Measurements from ENCODE around the gene HOXC10. TPM values are rescaled to one million over a fixed set of nuclear protein-coding genes. Genes with fewer than 3 reads are reported as not detected.

Gene HOXC10
- total RNA-seq, 1 donor: not detected

DNA sequence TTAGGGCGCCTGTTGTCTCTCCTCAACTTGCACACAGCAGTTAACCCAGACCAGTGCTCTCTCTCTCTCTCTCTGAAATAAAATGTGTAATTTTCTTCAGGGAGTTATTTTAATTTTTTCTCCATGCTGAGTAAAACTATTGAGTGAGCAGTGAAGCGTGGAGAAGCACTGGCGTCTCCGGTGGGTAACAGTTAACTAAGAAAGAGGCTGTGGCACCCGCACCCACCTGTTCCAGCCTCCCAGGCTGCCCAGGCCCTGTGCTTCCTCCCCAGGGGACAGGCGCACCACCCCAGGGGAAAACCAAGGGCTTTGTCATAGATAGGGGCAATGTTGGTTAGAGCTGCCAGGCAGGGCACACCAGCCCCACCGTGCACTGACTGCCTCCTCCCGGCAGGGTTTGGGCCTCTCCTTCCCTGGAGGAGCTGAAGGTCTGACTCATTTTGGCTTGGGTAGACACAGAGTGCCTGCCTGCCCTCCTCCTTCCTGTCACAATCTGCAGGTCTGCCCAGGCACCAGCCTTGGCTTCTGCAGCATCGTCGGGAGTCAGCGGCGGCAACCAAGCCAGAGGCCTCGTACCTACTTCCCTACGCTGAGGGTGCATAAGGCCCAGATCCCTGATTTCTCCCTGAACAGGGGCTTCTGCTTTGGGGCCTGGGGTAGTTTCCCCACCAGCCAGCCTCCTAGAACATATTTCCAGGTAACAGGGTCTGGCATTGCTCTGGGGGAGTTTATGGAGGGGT, 51.8 kb downstream of the HOXC10 start:
- H3K4me3 ChIP-seq (ENCODE audit: low read depth, low read length): no peak overlapping the region
- TF ChIP-seq, protein P1, sequence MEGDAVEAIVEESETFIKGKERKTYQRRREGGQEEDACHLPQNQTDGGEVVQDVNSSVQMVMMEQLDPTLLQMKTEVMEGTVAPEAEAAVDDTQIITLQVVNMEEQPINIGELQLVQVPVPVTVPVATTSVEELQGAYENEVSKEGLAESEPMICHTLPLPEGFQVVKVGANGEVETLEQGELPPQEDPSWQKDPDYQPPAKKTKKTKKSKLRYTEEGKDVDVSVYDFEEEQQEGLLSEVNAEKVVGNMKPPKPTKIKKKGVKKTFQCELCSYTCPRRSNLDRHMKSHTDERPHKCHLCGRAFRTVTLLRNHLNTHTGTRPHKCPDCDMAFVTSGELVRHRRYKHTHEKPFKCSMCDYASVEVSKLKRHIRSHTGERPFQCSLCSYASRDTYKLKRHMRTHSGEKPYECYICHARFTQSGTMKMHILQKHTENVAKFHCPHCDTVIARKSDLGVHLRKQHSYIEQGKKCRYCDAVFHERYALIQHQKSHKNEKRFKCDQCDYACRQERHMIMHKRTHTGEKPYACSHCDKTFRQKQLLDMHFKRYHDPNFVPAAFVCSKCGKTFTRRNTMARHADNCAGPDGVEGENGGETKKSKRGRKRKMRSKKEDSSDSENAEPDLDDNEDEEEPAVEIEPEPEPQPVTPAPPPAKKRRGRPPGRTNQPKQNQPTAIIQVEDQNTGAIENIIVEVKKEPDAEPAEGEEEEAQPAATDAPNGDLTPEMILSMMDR (IDR thresholded peaks at IDR 0.05; ENCODE audit: insufficient read depth, low read length): peak; percentile 20
- no peak for DNase-seq (ENCODE audit: low read depth)

DNA sequence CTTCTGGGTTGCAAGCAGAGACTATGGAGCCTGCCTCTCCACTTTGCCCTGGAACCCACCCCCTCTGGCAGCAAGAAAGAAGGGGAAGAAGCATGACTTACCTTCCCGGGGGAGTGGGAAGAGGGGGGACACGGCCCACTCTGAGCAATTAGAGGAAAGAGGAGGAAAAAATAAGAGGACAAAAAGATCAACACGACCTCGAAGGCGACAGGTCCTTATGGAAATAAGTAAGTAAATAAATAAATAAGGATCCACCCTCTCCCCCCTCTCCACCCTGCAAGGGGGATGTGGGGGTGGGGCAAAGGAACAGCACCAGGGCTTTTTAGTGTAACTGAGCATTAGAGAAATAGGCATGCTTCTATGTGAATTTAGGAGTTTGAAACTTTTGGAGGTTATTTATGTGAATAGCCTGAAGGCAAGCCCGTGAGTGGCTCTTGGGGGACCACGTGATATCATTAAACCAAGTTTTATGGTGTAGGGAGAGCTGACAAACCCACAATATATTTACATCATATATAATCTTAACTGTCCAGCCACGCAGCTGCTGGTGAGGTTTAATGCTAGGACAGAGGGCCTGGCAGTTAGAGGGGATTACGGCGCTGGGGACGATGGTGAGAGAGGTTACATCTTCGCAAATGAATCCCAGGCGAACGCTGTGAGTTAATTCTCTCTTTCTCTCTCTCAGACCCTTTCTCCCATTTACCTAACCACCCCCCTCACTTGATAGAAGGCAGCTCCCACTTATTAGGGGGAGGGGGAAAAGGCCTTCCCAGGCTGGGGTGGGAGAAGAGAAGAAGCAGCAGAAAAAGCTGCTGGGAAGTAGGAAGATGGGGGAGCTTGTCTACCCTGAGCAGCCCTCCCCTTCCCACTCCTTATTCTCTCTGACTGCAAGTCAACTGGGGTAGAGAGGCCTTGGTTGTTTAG, 52.7 kb downstream of the HOXC10 start:
- TF ChIP-seq, protein P1 (IDR thresholded peaks at IDR 0.05; ENCODE audit: insufficient read depth, low read length): no peak
- no peak for DNase-seq (ENCODE audit: low read depth)

DNA sequence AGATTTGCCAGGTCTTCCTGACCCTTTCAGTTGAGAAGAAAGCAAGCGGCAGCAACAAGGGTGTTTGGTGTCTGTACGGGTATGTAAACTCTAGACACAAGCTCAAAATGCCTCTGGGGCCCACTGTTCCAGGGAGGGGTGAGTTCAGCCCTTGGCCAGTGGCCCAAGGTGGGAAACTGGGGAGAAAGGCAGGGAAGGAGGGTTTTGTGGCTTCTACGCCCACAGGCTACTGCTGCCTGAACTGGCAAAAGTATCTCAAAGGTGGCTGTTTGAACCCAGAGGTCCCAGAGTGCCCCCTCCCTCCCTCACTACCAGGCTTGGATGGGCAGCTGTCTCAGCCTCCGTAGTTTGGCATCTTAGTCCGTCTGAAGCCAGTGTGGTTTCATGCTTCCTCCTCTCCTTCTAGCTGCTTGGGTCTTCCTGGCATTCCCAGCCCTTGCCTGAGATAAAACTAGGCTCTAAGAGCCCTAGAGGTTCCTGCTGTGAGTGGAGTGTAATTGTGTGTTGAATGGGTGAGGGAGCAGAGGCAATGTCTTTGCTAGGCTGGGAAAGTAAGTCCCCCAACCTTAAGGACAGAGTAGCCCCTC, 53.4 kb downstream of the HOXC10 start:
- no peak for DNase-seq (ENCODE audit: low read depth)
- H3K4me3 ChIP-seq (ENCODE audit: low read depth, low read length): no peak overlapping the region
- TF ChIP-seq, protein P1 (IDR thresholded peaks at IDR 0.05; ENCODE audit: insufficient read depth, low read length): no peak

More for the DNA sequence above, 52.7 kb downstream of the HOXC10 start:
- H3K4me3 ChIP-seq (ENCODE audit: low read depth, low read length): no peak overlapping the region

DNA sequence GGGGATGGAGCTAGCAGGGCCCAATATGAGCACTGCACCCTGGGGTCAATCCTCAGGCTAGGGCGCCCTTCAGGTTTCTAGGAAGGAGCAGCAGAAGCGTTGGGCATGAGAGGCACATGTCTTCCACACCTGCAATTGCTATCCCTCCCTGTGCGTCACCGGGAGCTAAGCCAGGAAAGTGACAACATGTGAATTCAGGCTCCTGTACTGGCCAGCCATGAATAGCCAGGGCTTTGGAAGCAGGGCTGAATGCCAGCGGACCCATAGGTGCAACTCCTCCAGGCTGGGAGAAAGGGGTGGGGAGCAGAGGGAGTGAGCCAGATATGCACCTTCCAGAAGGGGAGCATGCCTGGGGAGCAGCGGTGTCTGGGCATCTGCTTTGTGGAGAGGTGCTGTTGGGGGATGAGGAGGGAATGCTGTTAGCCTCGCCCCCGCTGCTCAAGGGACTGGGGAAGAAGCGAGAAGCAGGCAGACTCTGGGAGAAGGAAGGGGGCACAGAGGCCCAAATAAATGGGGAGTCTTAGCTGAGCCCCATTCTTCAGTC, 54.0 kb downstream of the HOXC10 start:
- no peak for DNase-seq (ENCODE audit: low read depth)
- TF ChIP-seq, protein P1 (IDR thresholded peaks at IDR 0.05; ENCODE audit: insufficient read depth, low read length): no peak
- H3K4me3 ChIP-seq (ENCODE audit: low read depth, low read length): no peak overlapping the region

DNA sequence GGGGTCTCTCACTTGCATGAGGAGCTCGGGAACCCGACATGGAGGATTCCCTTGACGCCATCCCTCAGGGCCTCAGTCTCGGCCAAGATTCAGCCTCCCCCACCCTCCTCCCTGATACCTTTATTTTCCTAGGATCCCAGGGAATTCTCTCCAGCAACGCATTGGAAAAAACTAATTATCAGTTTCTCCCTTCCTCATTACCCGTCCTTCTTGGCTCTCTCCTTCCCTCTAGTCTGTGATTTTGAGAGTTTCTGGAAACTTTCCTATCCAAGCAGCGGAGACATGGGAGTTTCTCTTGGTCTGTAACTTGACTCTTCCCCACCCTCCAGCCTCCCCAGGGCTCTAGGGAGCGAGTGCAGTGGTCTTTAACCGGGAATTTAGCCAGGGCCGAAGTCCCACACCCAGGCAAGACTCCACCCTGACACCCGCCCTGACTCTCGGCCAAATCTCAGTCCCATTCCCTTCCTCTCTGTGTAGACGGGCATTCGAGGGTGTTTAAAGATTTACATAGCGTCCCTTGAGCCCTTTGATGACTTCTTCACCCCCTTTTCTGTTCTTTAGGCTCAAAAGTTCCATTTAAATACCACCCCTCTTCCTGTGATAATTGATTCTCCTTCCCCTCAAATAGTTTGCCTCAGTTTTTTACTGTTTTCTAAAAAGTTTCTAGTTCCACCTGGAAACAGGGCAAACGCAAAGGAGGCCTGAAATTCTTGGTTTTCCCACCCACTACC, 54.6 kb downstream of the HOXC10 start:
- no peak overlapping the region for H3K4me3 ChIP-seq (ENCODE audit: low read depth, low read length)
- DNase-seq (ENCODE audit: low read depth): peak; percentile 78
- TF ChIP-seq, protein P1 (IDR thresholded peaks at IDR 0.05; ENCODE audit: insufficient read depth, low read length): no peak

Small RNA genes within 50 kb of the gene (small RNA-seq; reads per million reads assigned to genes)
- gene AC012531.3 (not detected), gene AC012531.4 (not detected), gene HOXC5 (not detected), gene MIR196A2 (not detected), gene MIR615 (0.25 reads per million), gene RF01905 (not detected), gene RF01906 (not detected)

Other genes starting within 250 kb of the HOXC10 start
- gene CISTR, start 233.2 kb upstream of the HOXC10 start, total RNA-seq (ENCODE audit: low replicate concordance): not detected in 2 replicates
- gene HOXC13, start 46.3 kb upstream of the HOXC10 start, total RNA-seq (ENCODE audit: low replicate concordance): not detected in 2 replicates
- gene HOXC12, start 30.2 kb upstream of the HOXC10 start, total RNA-seq (ENCODE audit: low replicate concordance): not detected in 2 replicates
- not detected in 2 replicates for gene HOXC11, start 12.0 kb upstream of the HOXC10 start, total RNA-seq (ENCODE audit: low replicate concordance)
- gene HOTAIR, start 10.2 kb upstream of the HOXC10 start, total RNA-seq (ENCODE audit: low replicate concordance): not detected in 2 replicates
- gene HOXC9, start 15.0 kb downstream of the HOXC10 start, total RNA-seq (ENCODE audit: low replicate concordance): 0.65 TPM in 1 of 2 replicates, not detected in the other
- gene HOXC8, start 23.8 kb downstream of the HOXC10 start, total RNA-seq (ENCODE audit: low replicate concordance): 3.4 TPM in 1 of 2 replicates, not detected in the other
- gene HOXC6, start 43.3 kb downstream of the HOXC10 start, total RNA-seq (ENCODE audit: low replicate concordance): 0.09 and 0.90 TPM in 2 replicates
- gene HOXC5, start 47.9 kb downstream of the HOXC10 start, total RNA-seq (ENCODE audit: low replicate concordance): 0.18 and 1.8 TPM in 2 replicates
- 0.36 and 1.4 TPM in 2 replicates for gene HOXC4, start 68.7 kb downstream of the HOXC10 start, total RNA-seq (ENCODE audit: low replicate concordance)
- gene SMUG1, start 203.8 kb downstream of the HOXC10 start, total RNA-seq (ENCODE audit: low replicate concordance): 18.3 and 27.5 TPM in 2 replicates